ENCODE measurements around the gene ABRAXAS1. TPM values are rescaled to one million over a fixed set of nuclear protein-coding genes. Genes with fewer than 3 reads are reported as not detected.
"Not testable (repeated sequence)": the region's sequence is repeated elsewhere in the genome, so short reads cannot be mapped to it uniquely, and the experiment has no call there.

Gene ABRAXAS1
- total and polyA plus RNA-seq, 2 experiments from 2014 or later, result 3.9 to 18.0 TPM

DNA sequence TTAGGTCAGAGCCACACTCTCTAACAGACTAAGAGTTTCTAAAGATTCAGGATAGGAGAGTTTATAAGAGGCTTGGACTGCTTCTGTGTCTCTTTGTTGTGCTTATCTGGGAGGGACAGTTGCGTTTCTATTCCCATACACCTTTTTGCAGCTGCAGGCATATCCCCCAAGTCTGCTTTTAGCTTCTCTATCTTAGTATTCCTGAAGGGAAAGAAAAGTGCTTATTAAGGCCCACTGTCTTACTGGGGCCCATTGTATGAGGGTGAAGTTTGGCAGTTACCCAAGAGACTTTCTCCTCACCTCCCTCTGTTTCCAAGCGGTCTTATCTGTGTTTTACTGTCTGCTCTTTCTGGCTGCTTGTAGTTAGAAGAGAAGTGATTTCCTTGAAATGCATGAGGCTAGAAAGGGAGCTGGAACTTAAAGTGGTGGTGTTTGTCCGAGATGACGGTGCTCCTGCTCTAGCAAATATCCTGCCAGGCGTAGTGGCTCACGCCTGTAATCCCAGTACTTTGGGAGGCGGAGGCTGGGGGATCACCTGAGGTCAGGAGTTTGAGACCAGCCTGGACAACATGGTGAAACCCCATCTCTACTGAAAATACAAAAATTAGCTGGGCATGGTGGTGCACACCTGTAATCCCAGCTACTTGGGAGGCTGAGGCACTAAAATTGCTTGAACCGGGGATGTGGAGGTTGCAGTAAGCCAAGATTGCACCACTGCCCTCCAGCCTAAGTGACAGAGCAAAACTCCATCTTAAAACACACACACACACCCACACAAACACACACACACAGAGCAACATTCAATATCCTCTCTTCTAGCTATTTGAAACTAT lies 11.4 kb upstream of the ABRAXAS1 start:
- H3K27me3 ChIP-seq; H3K79me2 ChIP-seq; DNase-seq (ENCODE audit: low spot score); H3K9me3 ChIP-seq (ENCODE audit: low read depth); H4K20me1 ChIP-seq (ENCODE audit: insufficient read depth, poor library complexity, severe bottlenecking); H3K4me3 ChIP-seq; H3K36me3 ChIP-seq (replicated peaks; ENCODE audit: insufficient read depth, low read depth); H3K27ac ChIP-seq; H3K4me2 ChIP-seq; H2AFZ ChIP-seq; H3K9me2 ChIP-seq (replicated peaks; ENCODE audit: insufficient read depth); H3K4me1 ChIP-seq (ENCODE audit: insufficient read depth): not testable (repeated sequence)
- WGBS (ENCODE audit: low lambda C conversion rate, missing lambda C conversion rate), result 70% methylated on average over 8 of the region's 8 CpGs

DNA sequence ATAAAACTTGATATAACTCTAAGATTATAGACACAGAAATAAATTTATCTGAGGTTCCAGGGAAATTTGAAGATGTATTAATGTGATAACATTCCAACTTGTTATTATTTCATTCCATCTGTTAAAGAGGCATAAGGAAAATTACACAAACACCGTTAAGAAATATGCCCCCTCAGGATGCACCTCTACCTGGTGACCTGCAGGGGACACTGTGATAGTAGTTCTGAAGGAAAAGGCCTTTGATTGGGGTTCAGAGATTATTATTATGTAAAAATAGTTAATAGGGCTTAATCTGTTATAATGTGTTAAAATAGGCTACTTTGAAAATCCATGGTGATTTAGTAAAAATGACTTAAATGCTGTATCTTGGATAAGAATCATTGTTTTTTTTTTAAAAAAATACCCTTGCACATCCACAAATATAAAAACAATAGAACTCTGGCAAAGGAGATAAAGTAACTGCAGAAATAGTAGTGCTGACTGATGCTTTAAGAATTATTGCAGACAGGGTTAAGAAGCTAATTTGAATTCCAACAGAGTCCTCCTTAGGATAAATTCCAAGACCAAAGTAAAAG lies 6.1 kb upstream of the ABRAXAS1 start:
- peak; percentile 38 for DNase-seq (ENCODE audit: low spot score)
- WGBS (ENCODE audit: low lambda C conversion rate, missing lambda C conversion rate), result 6% methylated on average over 1 of the region's 1 CpG
- no peak overlapping the region for H3K27ac ChIP-seq
- no peaks in the 10 kb centered on the region for H3K36me3 ChIP-seq (replicated peaks; ENCODE audit: insufficient read depth, low read depth)
- no peak overlapping the region for H3K4me3 ChIP-seq
- H3K4me1 ChIP-seq (ENCODE audit: insufficient read depth), result peaks cover 7% of the 10 kb centered on the region
- H3K9me3 ChIP-seq (ENCODE audit: low read depth), result no peaks in the 10 kb centered on the region
- TF ChIP-seq EZH2 (IDR thresholded peaks at IDR 0.05; ENCODE audit: borderline replicate concordance), result no peak
- no peak for TF ChIP-seq EZH2phosphoT487 (IDR thresholded peaks at IDR 0.05; ENCODE audit: low read depth, severe bottlenecking, unreplicated experiment)
- TF ChIP-seq, protein P1, sequence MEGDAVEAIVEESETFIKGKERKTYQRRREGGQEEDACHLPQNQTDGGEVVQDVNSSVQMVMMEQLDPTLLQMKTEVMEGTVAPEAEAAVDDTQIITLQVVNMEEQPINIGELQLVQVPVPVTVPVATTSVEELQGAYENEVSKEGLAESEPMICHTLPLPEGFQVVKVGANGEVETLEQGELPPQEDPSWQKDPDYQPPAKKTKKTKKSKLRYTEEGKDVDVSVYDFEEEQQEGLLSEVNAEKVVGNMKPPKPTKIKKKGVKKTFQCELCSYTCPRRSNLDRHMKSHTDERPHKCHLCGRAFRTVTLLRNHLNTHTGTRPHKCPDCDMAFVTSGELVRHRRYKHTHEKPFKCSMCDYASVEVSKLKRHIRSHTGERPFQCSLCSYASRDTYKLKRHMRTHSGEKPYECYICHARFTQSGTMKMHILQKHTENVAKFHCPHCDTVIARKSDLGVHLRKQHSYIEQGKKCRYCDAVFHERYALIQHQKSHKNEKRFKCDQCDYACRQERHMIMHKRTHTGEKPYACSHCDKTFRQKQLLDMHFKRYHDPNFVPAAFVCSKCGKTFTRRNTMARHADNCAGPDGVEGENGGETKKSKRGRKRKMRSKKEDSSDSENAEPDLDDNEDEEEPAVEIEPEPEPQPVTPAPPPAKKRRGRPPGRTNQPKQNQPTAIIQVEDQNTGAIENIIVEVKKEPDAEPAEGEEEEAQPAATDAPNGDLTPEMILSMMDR (IDR thresholded peaks at IDR 0.05; ENCODE audit: poor library complexity), result peak; percentile 63
- no peaks in the 10 kb centered on the region for H3K27me3 ChIP-seq
- no peak overlapping the region for H3K4me2 ChIP-seq
- no peaks in the 10 kb centered on the region for H3K9me2 ChIP-seq (replicated peaks; ENCODE audit: insufficient read depth)
- H4K20me1 ChIP-seq (ENCODE audit: insufficient read depth, poor library complexity, severe bottlenecking), result no peaks in the 10 kb centered on the region
- no peaks in the 10 kb centered on the region for H3K79me2 ChIP-seq
- no peak overlapping the region for H2AFZ ChIP-seq

DNA sequence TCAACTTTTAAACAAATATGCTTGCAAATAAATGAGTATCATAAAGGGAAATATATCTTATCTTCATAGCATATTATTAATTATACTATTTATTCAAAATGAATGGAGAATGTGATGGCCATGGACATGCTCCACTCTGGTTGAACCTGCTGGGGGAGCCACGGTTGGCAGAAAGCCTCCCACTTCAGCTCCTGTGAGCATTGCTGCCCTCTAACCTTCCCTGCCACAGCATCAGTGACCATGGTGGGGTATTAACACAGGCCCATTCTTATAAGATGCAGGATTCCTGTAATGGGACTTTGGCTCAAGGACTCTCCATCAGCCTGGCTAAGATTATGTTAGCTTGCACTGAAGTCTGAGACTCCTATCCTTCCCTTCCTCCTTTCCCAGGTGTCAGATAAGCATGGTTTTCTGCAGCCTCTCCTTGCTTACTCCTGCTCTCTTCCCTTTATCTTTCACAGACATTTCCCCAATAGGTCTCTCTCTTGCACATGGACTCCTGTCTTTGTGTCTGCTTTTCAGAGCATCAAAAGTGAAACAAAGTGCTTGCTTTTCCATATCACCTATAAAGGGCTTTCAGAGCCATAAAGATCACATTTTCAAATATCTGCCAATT lies 4.9 kb upstream of the ABRAXAS1 start:
- H3K27ac ChIP-seq, result no peak overlapping the region
- H3K27me3 ChIP-seq, result no peaks in the 10 kb centered on the region
- no peak overlapping the region for H2AFZ ChIP-seq
- no peaks in the 10 kb centered on the region for H3K79me2 ChIP-seq
- 54% methylated on average over 1 of the region's 1 CpG for WGBS (ENCODE audit: low lambda C conversion rate, missing lambda C conversion rate)
- H3K9me2 ChIP-seq (replicated peaks; ENCODE audit: insufficient read depth), result no peaks in the 10 kb centered on the region
- no peak overlapping the region for H3K4me3 ChIP-seq
- no peak for TF ChIP-seq EZH2 (IDR thresholded peaks at IDR 0.05; ENCODE audit: borderline replicate concordance)
- TF ChIP-seq, protein P1 (IDR thresholded peaks at IDR 0.05; ENCODE audit: poor library complexity), result no peak
- TF ChIP-seq EZH2phosphoT487 (IDR thresholded peaks at IDR 0.05; ENCODE audit: low read depth, severe bottlenecking, unreplicated experiment), result no peak
- H3K9me3 ChIP-seq (ENCODE audit: low read depth), result no peaks in the 10 kb centered on the region
- H3K4me1 ChIP-seq (ENCODE audit: insufficient read depth), result peaks cover 14% of the 10 kb centered on the region
- no peak overlapping the region for H3K4me2 ChIP-seq
- H3K36me3 ChIP-seq (replicated peaks; ENCODE audit: insufficient read depth, low read depth), result no peaks in the 10 kb centered on the region
- no peak for DNase-seq (ENCODE audit: low spot score)
- no peaks in the 10 kb centered on the region for H4K20me1 ChIP-seq (ENCODE audit: insufficient read depth, poor library complexity, severe bottlenecking)
